Measurements from ENCODE around the gene SLC25A27.

Gene SLC25A27

GRCh38 chr6:46667377-46667776 lies 14.6 kb downstream of the SLC25A27 start:
- H3K27me3 ChIP-seq (ENCODE audit: low read depth, low read length) = peaks cover 4% of the 10 kb centered on the region; the same call in 1 of the 2 replicates
- TF ChIP-seq, protein P1, sequence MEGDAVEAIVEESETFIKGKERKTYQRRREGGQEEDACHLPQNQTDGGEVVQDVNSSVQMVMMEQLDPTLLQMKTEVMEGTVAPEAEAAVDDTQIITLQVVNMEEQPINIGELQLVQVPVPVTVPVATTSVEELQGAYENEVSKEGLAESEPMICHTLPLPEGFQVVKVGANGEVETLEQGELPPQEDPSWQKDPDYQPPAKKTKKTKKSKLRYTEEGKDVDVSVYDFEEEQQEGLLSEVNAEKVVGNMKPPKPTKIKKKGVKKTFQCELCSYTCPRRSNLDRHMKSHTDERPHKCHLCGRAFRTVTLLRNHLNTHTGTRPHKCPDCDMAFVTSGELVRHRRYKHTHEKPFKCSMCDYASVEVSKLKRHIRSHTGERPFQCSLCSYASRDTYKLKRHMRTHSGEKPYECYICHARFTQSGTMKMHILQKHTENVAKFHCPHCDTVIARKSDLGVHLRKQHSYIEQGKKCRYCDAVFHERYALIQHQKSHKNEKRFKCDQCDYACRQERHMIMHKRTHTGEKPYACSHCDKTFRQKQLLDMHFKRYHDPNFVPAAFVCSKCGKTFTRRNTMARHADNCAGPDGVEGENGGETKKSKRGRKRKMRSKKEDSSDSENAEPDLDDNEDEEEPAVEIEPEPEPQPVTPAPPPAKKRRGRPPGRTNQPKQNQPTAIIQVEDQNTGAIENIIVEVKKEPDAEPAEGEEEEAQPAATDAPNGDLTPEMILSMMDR (IDR thresholded peaks at IDR 0.05; ENCODE audit: low read depth, low read length) = no peak
- TF ChIP-seq EZH2phosphoT487 (IDR thresholded peaks at IDR 0.05; ENCODE audit: low read depth) = no peak
- H3K36me3 ChIP-seq (replicated peaks; ENCODE audit: low read depth, low read length) = no peaks in the 10 kb centered on the region
- no peak overlapping the region for H3K4me3 ChIP-seq (ENCODE audit: low read length)
- H3K79me2 ChIP-seq (ENCODE audit: low read length) = no peaks in the 10 kb centered on the region
- no peak overlapping the region for H3K9ac ChIP-seq (ENCODE audit: low read length)
- H2AFZ ChIP-seq (ENCODE audit: low read depth, low read length) = no peak overlapping the region
- no peak overlapping the region for H3K4me2 ChIP-seq (ENCODE audit: low read length)
- no peaks in the 10 kb centered on the region for H4K20me1 ChIP-seq (ENCODE audit: insufficient read depth, low read length)
- no peaks in the 10 kb centered on the region for H3K9me3 ChIP-seq (ENCODE audit: insufficient read depth, low read length)
- H3K27ac ChIP-seq (ENCODE audit: low read length) = no peak overlapping the region
- no peaks in the 10 kb centered on the region for H3K4me1 ChIP-seq (ENCODE audit: low read length)

DNA sequence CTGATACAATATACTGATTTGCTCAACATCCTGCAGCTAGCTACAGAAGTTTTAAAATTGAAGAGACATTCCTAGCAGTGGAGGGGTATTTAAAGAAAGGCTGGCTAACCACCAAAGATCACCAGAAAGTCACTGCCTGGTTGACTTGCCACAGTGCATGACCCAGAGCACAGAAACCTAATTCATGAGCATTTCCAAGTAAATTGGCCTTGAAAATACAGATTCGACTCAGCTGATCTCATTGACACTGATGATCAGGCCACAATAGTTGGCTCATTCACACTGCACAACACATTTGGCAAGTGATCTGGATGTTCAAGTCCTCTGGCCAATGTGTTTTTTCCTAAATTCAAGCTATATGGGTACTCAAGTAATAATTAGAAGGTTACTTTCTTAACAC lies 21.6 kb downstream of the SLC25A27 start:
- H3K4me3 ChIP-seq (ENCODE audit: low read length) = no peak overlapping the region
- TF ChIP-seq, protein P1 (IDR thresholded peaks at IDR 0.05; ENCODE audit: low read depth, low read length) = no peak
- TF ChIP-seq EZH2phosphoT487 (IDR thresholded peaks at IDR 0.05; ENCODE audit: low read depth) = no peak
- H3K4me1 ChIP-seq (ENCODE audit: low read length) = peaks cover 5% of the 10 kb centered on the region
- no peaks in the 10 kb centered on the region for H3K9me3 ChIP-seq (ENCODE audit: insufficient read depth, low read length)
- H3K36me3 ChIP-seq (replicated peaks; ENCODE audit: low read depth, low read length) = no peaks in the 10 kb centered on the region
- H4K20me1 ChIP-seq (ENCODE audit: insufficient read depth, low read length) = no peaks in the 10 kb centered on the region
- no peaks in the 10 kb centered on the region for H3K27me3 ChIP-seq (ENCODE audit: low read depth, low read length)
- H3K79me2 ChIP-seq (ENCODE audit: low read length) = no peaks in the 10 kb centered on the region
- no peak overlapping the region for H3K9ac ChIP-seq (ENCODE audit: low read length)
- no peak overlapping the region for H3K4me2 ChIP-seq (ENCODE audit: low read length)
- H2AFZ ChIP-seq (ENCODE audit: low read depth, low read length) = no peak overlapping the region
- H3K27ac ChIP-seq (ENCODE audit: low read length) = no peak overlapping the region

- no peaks in the 10 kb centered on the region for H3K36me3 ChIP-seq (replicated peaks; ENCODE audit: low read depth, low read length)
- H3K27me3 ChIP-seq (ENCODE audit: low read depth, low read length) = no peaks in the 10 kb centered on the region
- H3K9ac ChIP-seq (ENCODE audit: low read length) = no peak overlapping the region
- no peaks in the 10 kb centered on the region for H4K20me1 ChIP-seq (ENCODE audit: insufficient read depth, low read length)
- no peaks in the 10 kb centered on the region for H3K79me2 ChIP-seq (ENCODE audit: low read length)
- H3K4me3 ChIP-seq (ENCODE audit: low read length) = no peak overlapping the region
- H3K9me3 ChIP-seq (ENCODE audit: insufficient read depth, low read length) = no peaks in the 10 kb centered on the region
- no peak for TF ChIP-seq EZH2phosphoT487 (IDR thresholded peaks at IDR 0.05; ENCODE audit: low read depth)
- TF ChIP-seq, protein P1 (IDR thresholded peaks at IDR 0.05; ENCODE audit: low read depth, low read length) = no peak
- peak overlapping the region; percentile 64; the same call in 1 of the 2 replicates for H2AFZ ChIP-seq (ENCODE audit: low read depth, low read length)
- no peak overlapping the region for H3K27ac ChIP-seq (ENCODE audit: low read length)
- H3K4me1 ChIP-seq (ENCODE audit: low read length) = peaks cover 5% of the 10 kb centered on the region
- H3K4me2 ChIP-seq (ENCODE audit: low read length) = peak overlapping the region; percentile 43
Observed at GRCh38 chr6:46676604-46677313, 24.0 kb downstream of the SLC25A27 start.

GRCh38 chr6:46677314-46677654 lies 24.5 kb downstream of the SLC25A27 start:
- H3K27me3 ChIP-seq (ENCODE audit: low read depth, low read length) = no peaks in the 10 kb centered on the region
- H3K27ac ChIP-seq (ENCODE audit: low read length) = no peak overlapping the region
- no peak overlapping the region for H3K4me3 ChIP-seq (ENCODE audit: low read length)
- no peak for TF ChIP-seq EZH2phosphoT487 (IDR thresholded peaks at IDR 0.05; ENCODE audit: low read depth)
- TF ChIP-seq, protein P1 (IDR thresholded peaks at IDR 0.05; ENCODE audit: low read depth, low read length) = peak; percentile 60
- H2AFZ ChIP-seq (ENCODE audit: low read depth, low read length) = peak overlapping the region; percentile 64; the same call in 1 of the 2 replicates
- no peaks in the 10 kb centered on the region for H3K36me3 ChIP-seq (replicated peaks; ENCODE audit: low read depth, low read length)
- H3K4me2 ChIP-seq (ENCODE audit: low read length) = peak overlapping the region; percentile 43
- H3K4me1 ChIP-seq (ENCODE audit: low read length) = peaks cover 5% of the 10 kb centered on the region
- no peaks in the 10 kb centered on the region for H3K79me2 ChIP-seq (ENCODE audit: low read length)
- H4K20me1 ChIP-seq (ENCODE audit: insufficient read depth, low read length) = no peaks in the 10 kb centered on the region
- H3K9me3 ChIP-seq (ENCODE audit: insufficient read depth, low read length) = no peaks in the 10 kb centered on the region
- H3K9ac ChIP-seq (ENCODE audit: low read length) = no peak overlapping the region
